Pancreas (tissue), 10 donors: ENCODE data around the gene KCNMA1. TPM values are rescaled to one million over a fixed set of nuclear protein-coding genes. Genes with fewer than 3 reads are reported as not detected.

Experiments used
- ATAC-seq, 4 donors: fragments of 200-7000 bp; cut with Tn5 transposase; one replicate each; pipeline versions ENCODE4 v1.8.0 to v1.9.1; 2020; ENCODE audit warnings: mild to moderate bottlenecking in 4 of 4, moderate library complexity in 4 of 4
- DNase-seq, 6 donors: peaks; one replicate each; pipeline ENCODE4 v3.0.0-alpha.2; 2020
- FAIRE-seq: peaks from 2 replicates; lab custom pipeline; 2012; peaks lifted over from hg19 to GRCh38; lab: Jason Lieb, UNC
- H3K27ac ChIP-seq, 4 donors: fragments of 200-600 bp; sonication (generic); 1 replicate in 3 of 4; 2 replicates in 1 of 4; pipeline versions ENCODE4 v1.5.0 to v1.8.0; 2020
- H3K27me3 ChIP-seq, 4 donors: fragments of 200-600 bp; one replicate each; pipeline ENCODE4 v1.8.0; 2021
- H3K36me3 ChIP-seq, 3 donors: fragments of 200-600 bp; sonication (generic) in 1 of 3; one replicate each; pipeline versions ENCODE4 v1.5.0 to v1.8.0; 2020 to 2021
- H3K4me1 ChIP-seq, 3 donors: fragments of 200-600 bp; one replicate each; pipeline ENCODE4 v1.8.0; 2021
- H3K4me3 ChIP-seq, 4 donors: fragments of 200-600 bp; sonication (generic) in 2 of 4; one replicate each; pipeline versions ENCODE4 v1.5.0 to v1.8.0; 2020 to 2021
- H3K9me3 ChIP-seq, 4 donors: fragments of 200-600 bp; one replicate each; pipeline ENCODE4 v1.8.0; 2021
- WGBS, 2 donors: extraction: QIAGEN DNeasy Blood & Tissue Kit; methylation state at CpG; one replicate each; pipeline ENCODE4 v1.1.7; 2013; 5-methylcytosine and 5-hydroxymethylcytosine counted together
- intact Hi-C, 3 donors: fragments of 100-400 bp; cut with DNase I; formaldehyde crosslinking; loops; one replicate each; pipeline versions ENCODE4 v1.11.1 to v1.14.2; 2022
- polyA plus RNA-seq, 2 donors: library from polyadenylated mRNA; stranded (reverse); fragments of 200-250 nt; gene quantifications; one replicate each; pipeline ENCODE4 v1.2.3, GENCODE V29; 2013
- total RNA-seq, 6 donors: library from RNA; stranded (reverse); fragmentation: NEBNext Ultra II Directional in 4 of 6; extraction: Animal tissue kit (Norgen Biotek cat#: 25700) in 4 of 6; gene quantifications; one replicate each; pipeline versions ENCODE4 v1.2.1 to v1.2.4, GENCODE V29; 2021 to 2023
- TF ChIP-seq, protein P1 (sequence below), 4 donors: fragments of 200-600 bp; sonication (generic) in 3 of 4; IDR thresholded peaks; one replicate each; pipeline versions ENCODE4 v1.5.0 to v1.8.0; 2021; ENCODE audit warnings: antibody characterized with exemption in 4 of 4
- donor health status: healthy with polysubstance abuse.
- donor health status: DM: no; HTN: no; CAD: no; lungs with moderate emphysema.
- donor health status: DM: no; HTN: no; CAD: no.
- donor health status: control.
- donor health status: control.
- donor health status: Bipolar disorder and iron deficiency.
- donor health status: DM: yes; HTN: yes; CAD: no.
- donor health status: DM: no; HTN: no; CAD: no.
- donor health status: DM: no; HTN: no; CAD: no.
- donor health status: DM: yes; HTN: yes; CAD: no.

KCNMA1 gene
- total and polyA plus RNA-seq, 8 donors, result 3.5 to 19.4 (median 9.3) TPM

DNA sequence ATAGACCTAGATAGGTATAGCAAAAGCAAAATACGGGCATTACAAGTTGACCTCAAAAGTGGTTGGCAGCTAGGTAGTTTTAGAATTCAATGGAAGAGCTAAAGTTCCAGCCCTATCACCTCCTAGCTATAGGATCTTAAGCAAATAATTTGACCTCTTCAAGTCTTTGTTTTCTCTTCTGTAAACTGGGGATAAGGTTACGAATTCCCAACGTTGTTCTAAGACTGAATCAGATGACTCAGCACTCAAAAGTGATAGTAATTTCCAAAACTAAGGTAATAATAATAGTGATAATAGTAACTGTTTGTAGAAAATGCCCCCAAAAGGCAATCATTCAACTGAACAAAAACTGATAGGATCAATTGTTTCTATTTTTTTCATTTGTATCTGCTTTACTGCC lies 445.2 kb downstream of the KCNMA1 start:
- Histone ChIP-seq H3K27me3 (no peaks in the 10 kb centered on the region), H3K27ac (peak overlapping the region in 1 of 4 donors; percentile 27), H3K9me3 (no peaks in the 10 kb centered on the region), H3K4me3 (no peak overlapping the region), H3K36me3 (no peaks in the 10 kb centered on the region), H3K4me1 (peaks cover 0 to 18% (median 15%) of the 10 kb centered on the region in 3 donors)
- 48 to 50% methylated on average over 3 of the region's 3 CpGs for WGBS, 2 donors
- TF ChIP-seq, protein P1, sequence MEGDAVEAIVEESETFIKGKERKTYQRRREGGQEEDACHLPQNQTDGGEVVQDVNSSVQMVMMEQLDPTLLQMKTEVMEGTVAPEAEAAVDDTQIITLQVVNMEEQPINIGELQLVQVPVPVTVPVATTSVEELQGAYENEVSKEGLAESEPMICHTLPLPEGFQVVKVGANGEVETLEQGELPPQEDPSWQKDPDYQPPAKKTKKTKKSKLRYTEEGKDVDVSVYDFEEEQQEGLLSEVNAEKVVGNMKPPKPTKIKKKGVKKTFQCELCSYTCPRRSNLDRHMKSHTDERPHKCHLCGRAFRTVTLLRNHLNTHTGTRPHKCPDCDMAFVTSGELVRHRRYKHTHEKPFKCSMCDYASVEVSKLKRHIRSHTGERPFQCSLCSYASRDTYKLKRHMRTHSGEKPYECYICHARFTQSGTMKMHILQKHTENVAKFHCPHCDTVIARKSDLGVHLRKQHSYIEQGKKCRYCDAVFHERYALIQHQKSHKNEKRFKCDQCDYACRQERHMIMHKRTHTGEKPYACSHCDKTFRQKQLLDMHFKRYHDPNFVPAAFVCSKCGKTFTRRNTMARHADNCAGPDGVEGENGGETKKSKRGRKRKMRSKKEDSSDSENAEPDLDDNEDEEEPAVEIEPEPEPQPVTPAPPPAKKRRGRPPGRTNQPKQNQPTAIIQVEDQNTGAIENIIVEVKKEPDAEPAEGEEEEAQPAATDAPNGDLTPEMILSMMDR (IDR thresholded peaks at IDR 0.05), result no peak
- DNase-seq (no peak), FAIRE-seq (no peak), ATAC-seq (no peak)
- intact Hi-C loops, result no loop called here

DNA sequence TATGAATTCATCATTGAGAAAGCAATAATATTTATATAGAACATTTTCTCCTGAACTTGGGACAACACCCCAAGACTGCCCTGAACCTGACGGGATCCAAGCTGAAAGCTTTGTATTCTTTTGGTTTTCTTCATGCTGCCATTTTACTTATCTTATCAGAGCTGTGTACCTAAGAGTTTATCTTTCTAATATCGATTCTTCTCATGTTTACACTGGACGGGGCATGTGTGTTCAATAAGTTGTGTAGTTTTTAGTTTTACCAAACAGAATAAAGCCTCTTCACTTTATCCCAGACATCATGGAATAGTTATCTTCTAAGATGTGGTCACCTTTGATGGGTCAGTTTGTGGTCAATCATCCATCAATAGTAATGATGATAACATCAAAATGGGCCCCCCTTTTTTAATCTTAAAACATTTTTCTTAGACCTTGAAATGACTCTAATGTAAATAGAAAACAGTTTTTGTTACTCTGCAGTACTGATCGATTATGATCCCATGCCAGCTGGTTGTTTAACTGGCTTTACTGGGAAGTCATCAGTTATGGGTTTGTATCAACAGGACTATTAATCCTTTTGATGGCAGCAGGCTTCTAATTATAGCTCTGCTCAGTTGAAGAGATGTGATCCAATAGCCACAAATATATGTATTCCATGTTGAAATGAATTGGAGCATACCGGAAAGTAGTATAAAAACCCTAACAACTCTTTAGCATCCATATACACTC lies 446.1 kb downstream of the KCNMA1 start:
- Histone ChIP-seq H3K4me1 (peaks cover 0 to 18% (median 15%) of the 10 kb centered on the region in 3 donors), H3K27me3 (no peaks in the 10 kb centered on the region), H3K9me3 (no peaks in the 10 kb centered on the region), H3K36me3 (no peaks in the 10 kb centered on the region), H3K4me3 (no peak overlapping the region), H3K27ac (peak overlapping the region in 1 of 4 donors; percentile 27)
- DNase-seq, result peak in 1 of 6 donors; percentile 14
- peak in 2 of 4 donors; percentile 63 to 64 for ATAC-seq
- intact Hi-C loops, result no loop called here
- TF ChIP-seq, protein P1 (IDR thresholded peaks at IDR 0.05), result no peak
- no peak for FAIRE-seq
- WGBS, 2 donors, result 17 to 22% methylated on average over 5 of the region's 5 CpGs

DNA sequence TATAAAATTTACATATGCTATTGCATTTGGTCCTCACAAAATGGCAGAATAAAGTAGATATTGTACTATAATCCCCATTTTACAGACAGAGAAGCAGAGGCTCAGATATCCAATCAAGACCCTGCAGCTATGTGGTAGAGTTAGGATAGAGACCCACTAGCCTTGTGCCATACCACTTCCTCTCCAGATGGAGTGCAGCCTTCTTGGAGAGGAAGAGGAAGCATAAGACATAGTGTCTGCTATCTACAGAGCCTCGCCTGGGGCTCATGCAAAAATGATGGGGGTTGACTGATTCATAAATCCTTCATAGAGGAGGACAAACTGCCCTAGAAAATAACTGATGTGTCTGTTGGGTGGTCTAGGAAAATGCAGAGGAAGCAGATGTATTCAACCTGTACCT lies 447.3 kb downstream of the KCNMA1 start:
- no peak for FAIRE-seq
- peaks cover 0 to 18% (median 15%) of the 10 kb centered on the region in 3 donors for H3K4me1 ChIP-seq
- WGBS, 2 donors, result 83 to 89% methylated on average over 1 of the region's 1 CpG
- intact Hi-C loops, result no loop called here
- H3K27ac ChIP-seq, result no peak overlapping the region
- DNase-seq, result no peak
- H3K9me3 ChIP-seq, result no peaks in the 10 kb centered on the region
- TF ChIP-seq, protein P1 (IDR thresholded peaks at IDR 0.05), result no peak
- no peak overlapping the region for H3K4me3 ChIP-seq
- no peaks in the 10 kb centered on the region for H3K36me3 ChIP-seq
- ATAC-seq, result no peak
- H3K27me3 ChIP-seq, result no peaks in the 10 kb centered on the region

DNA sequence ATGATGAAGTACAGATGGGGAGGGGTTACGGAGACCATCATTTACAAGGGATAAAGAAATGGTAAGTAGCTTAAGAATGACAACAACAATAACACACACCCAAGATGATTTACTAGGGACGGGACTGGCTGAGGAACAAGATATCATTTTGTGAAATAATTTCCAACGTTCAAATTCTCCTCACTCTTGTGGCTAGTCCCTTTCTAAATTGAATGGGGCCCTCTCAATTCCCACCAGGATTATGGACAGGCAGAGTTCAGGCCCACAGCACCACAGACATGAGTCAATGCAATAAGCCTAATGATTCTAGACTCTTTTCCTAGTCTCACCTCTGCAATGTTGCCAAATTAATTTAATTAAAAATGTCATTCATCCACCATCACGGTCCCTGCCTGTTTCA lies 448.1 kb downstream of the KCNMA1 start:
- TF ChIP-seq, protein P1 (IDR thresholded peaks at IDR 0.05), result no peak
- no peak overlapping the region for H3K4me3 ChIP-seq
- DNase-seq, result no peak
- no peak for FAIRE-seq
- WGBS, 2 donors, result 89 to 92% methylated on average over 4 of the region's 4 CpGs
- ATAC-seq, result no peak
- no peaks in the 10 kb centered on the region for H3K27me3 ChIP-seq
- no peaks in the 10 kb centered on the region for H3K36me3 ChIP-seq
- no peaks in the 10 kb centered on the region for H3K9me3 ChIP-seq
- no peak overlapping the region for H3K27ac ChIP-seq
- peaks cover 0 to 18% (median 15%) of the 10 kb centered on the region in 3 donors for H3K4me1 ChIP-seq
- intact Hi-C loops, result no loop called here

DNA sequence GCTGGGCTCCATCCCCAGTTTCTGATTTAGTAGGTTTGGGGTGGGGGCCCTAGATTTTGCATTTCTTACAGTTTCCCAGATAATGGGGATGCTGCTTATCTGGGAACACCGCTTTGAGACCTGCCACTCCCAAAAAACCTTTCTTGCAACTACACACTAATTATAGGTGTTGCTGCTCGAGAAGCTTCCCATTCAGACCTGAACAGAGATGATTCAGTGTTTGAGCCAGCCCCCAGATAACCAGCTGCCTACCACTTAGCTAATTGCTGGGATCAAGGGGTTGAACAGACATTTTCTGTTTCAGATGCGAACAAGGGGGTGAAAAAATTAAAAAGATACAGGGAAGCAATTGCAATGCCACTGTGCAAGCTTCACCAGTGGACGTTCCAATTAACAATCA lies 448.5 kb downstream of the KCNMA1 start:
- H3K27ac ChIP-seq, result no peak overlapping the region
- no peaks in the 10 kb centered on the region for H3K36me3 ChIP-seq
- 88 to 94% methylated on average over 4 of the region's 4 CpGs for WGBS, 2 donors
- peaks cover 0 to 18% (median 15%) of the 10 kb centered on the region in 3 donors for H3K4me1 ChIP-seq
- no peak for FAIRE-seq
- ATAC-seq, result no peak
- TF ChIP-seq, protein P1 (IDR thresholded peaks at IDR 0.05), result no peak
- no peak overlapping the region for H3K4me3 ChIP-seq
- DNase-seq, result no peak
- intact Hi-C loops, result no loop called here
- no peaks in the 10 kb centered on the region for H3K27me3 ChIP-seq
- no peaks in the 10 kb centered on the region for H3K9me3 ChIP-seq
